K562 (cell line): ENCODE data around the gene SNX10. TPM values are rescaled to one million over a fixed set of nuclear protein-coding genes. Genes with fewer than 3 reads are reported as not detected.

Source experiments
- ATAC-seq: fragments of 200-7000 bp; cut with Tn5 transposase; 3 replicates; pipeline ENCODE4 v1.9.1; 2020; ENCODE audit warnings: moderate library complexity
- BruUV-seq: library from RNA; stranded (reverse); fragments of 400-500 nt; replicated peaks from 2 replicates; lab custom pipeline; 2021; lab: Mats Ljungman, UMichigan
- CTCF ChIA-PET: fragments of 300-600 bp; formaldehyde crosslinking; extraction: SDS; loops from one replicate; lab custom pipeline; 2021; ENCODE audit warnings: low intra/inter-chr PET ratio; lab: Yijun Ruan, JAX
- POLR2A ChIA-PET: fragments of 300-600, 350-650 bp; sonication (Branson Sonifier 250); formaldehyde crosslinking; extraction: SDS; loops from one replicate; lab custom pipeline; 2021; ENCODE audit warnings: antibody characterized with exemption, inconsistent platforms; lab: Yijun Ruan, JAX
- DNase-seq, 4 experiments: peaks; one replicate each; pipeline versions ENCODE4 v3.0.0 to v3.0.0-alpha.2; 2011 to 2018; ENCODE audit warnings: low spot score in 3 of 4, mixed read lengths in 3 of 4; ENCODE audit errors: extremely low read depth in 1 of 4
- FAIRE-seq: peaks from 2 replicates; lab custom pipeline; 2011; peaks lifted over from hg19 to GRCh38; lab: Jason Lieb, UNC
- H2AFZ ChIP-seq: 2 replicates; pipeline ENCODE4 v1.6.0; 2011; ENCODE audit warnings: low read depth, low read length, control low read depth, inconsistent platforms
- H3K27ac ChIP-seq: fragments of 200-600 bp; 3 replicates; pipeline ENCODE4 v1.8.0; 2011; ENCODE audit warnings: low read depth, mild to moderate bottlenecking, control low read depth, inconsistent platforms, low read length, moderate library complexity, mixed read lengths; ENCODE audit errors: extremely low read depth
- H3K27me3 ChIP-seq, 2 experiments: fragments of 300-600 bp in 1 of 2; 2 replicates in 1 of 2; 3 replicates in 1 of 2; pipeline versions ENCODE4 v1.6.0 to v1.8.0; 2011; ENCODE audit warnings: inconsistent platforms in 2 of 2, low read length in 2 of 2, mild to moderate bottlenecking in 1 of 2, mixed read lengths in 1 of 2, moderate library complexity in 1 of 2; ENCODE audit not compliant: control insufficient read depth in 2 of 2, insufficient read depth in 2 of 2
- H3K36me3 ChIP-seq: fragments of 300-600 bp; 3 replicates; pipeline ENCODE4 v1.8.0; 2011; ENCODE audit warnings: mild to moderate bottlenecking, low read length, inconsistent platforms; ENCODE audit not compliant: control insufficient read depth, insufficient read depth
- H3K4me1 ChIP-seq, 2 experiments: fragments of 200-600 bp in 1 of 2; replicated peaks in 1 of 2; 2 replicates in 1 of 2; 3 replicates in 1 of 2; pipeline versions ENCODE4 v1.5.1 to v1.8.0; 2011; ENCODE audit warnings: inconsistent platforms in 2 of 2, low read length in 2 of 2, mild to moderate bottlenecking in 1 of 2, mixed read lengths in 1 of 2, moderate library complexity in 1 of 2; ENCODE audit not compliant: control insufficient read depth in 2 of 2, insufficient read depth in 2 of 2
- H3K4me2 ChIP-seq: 2 replicates; pipeline ENCODE4 v1.6.1; 2011; ENCODE audit warnings: low read length, control low read depth, inconsistent platforms, mixed read lengths; ENCODE audit not compliant: insufficient read depth
- H3K4me3 ChIP-seq: fragments of 200-600 bp; sonication (generic), shearing (Covaris generic); 2 replicates; pipeline ENCODE4 v1.5.1; 2016; ENCODE audit warnings: control low read depth, inconsistent platforms
- H3K79me2 ChIP-seq: fragments of 200-600 bp; 3 replicates; pipeline ENCODE4 v1.8.0; 2011; ENCODE audit warnings: low read length, inconsistent platforms; ENCODE audit not compliant: control insufficient read depth, insufficient read depth
- H3K9ac ChIP-seq, 2 experiments: 2 replicates each; pipeline versions ENCODE4 v1.6.0 to v1.6.1; 2011; ENCODE audit warnings: low read depth in 2 of 2, low read length in 2 of 2, control low read depth in 1 of 2, inconsistent platforms in 1 of 2, mild to moderate bottlenecking in 1 of 2, mixed read lengths in 1 of 2; ENCODE audit not compliant: insufficient read depth in 1 of 2
- H3K9me1 ChIP-seq: one replicate; pipeline ENCODE4 v1.6.0; 2011; ENCODE audit warnings: inconsistent platforms, mild to moderate bottlenecking, low read length, moderate library complexity; ENCODE audit not compliant: control insufficient read depth, insufficient read depth
- H3K9me3 ChIP-seq: replicated peaks from 2 replicates; pipeline ENCODE4 v1.5.1; 2011; ENCODE audit warnings: low read depth, low read length, inconsistent platforms; ENCODE audit not compliant: control insufficient read depth, insufficient read depth
- H4K20me1 ChIP-seq: replicated peaks from 2 replicates; pipeline ENCODE4 v1.6.1; 2011; ENCODE audit warnings: low read length, inconsistent platforms, mixed read lengths; ENCODE audit not compliant: control insufficient read depth, insufficient read depth
- FOXA3 ChIP-seq, 2 experiments: fragments of 450-650 bp in 1 of 2; sonication (generic) in 1 of 2; formaldehyde crosslinking; IDR thresholded peaks in 1 of 2; conservative IDR thresholded peaks in 1 of 2; 2 replicates each; pipeline versions ENCODE4 v1.4.0 to v1.8.0; 2020 to 2022; ENCODE audit warnings: mild to moderate bottlenecking in 2 of 2, missing genetic modification reagents in 1 of 2
- GTF2B ChIP-seq: IDR thresholded peaks from 2 replicates; pipeline ENCODE4 v1.6.1; 2011; ENCODE audit not compliant: insufficient read length; ENCODE audit errors: extremely low read depth
- KLF6 ChIP-seq: fragments of 250-450 bp; sonication (Bioruptor Pico); IDR thresholded peaks from 2 replicates; pipeline ENCODE4 v1.4.0; 2020; ENCODE audit warnings: mild to moderate bottlenecking, moderate library complexity, borderline replicate concordance
- THAP12 ChIP-seq: fragments of 250-450 bp; sonication (Bioruptor Pico); IDR thresholded peaks from 2 replicates; pipeline ENCODE4 v1.9.0; 2021; ENCODE audit warnings: mild to moderate bottlenecking, inconsistent platforms
- THAP7 ChIP-seq: fragments of 250-450 bp; sonication (Bioruptor Pico); IDR thresholded peaks from 2 replicates; pipeline ENCODE4 v1.5.0; 2021
- ZBTB12 ChIP-seq: fragments of 250-450 bp; sonication (Bioruptor Pico); IDR thresholded peaks from 2 replicates; pipeline ENCODE4 v1.4.0; 2020
- ZNF324 ChIP-seq: fragments of 250-450 bp; sonication (Bioruptor Pico); IDR thresholded peaks from 2 replicates; pipeline ENCODE4 v1.4.0; 2020; ENCODE audit warnings: mild to moderate bottlenecking
- ZNF707 ChIP-seq: fragments of 250-450 bp; sonication (Bioruptor Pico); conservative IDR thresholded peaks from 2 replicates; pipeline ENCODE4 v1.8.0; 2022; ENCODE audit warnings: inconsistent platforms, mild to moderate bottlenecking, moderate library complexity
- ZSCAN29 ChIP-seq: fragments of 450-650 bp; IDR thresholded peaks from 2 replicates; pipeline ENCODE4 v1.6.1; 2017
- WGBS: fragments of 100-300 bp; shearing (Covaris generic); methylation state at CpG from one replicate; pipeline ENCODE4 v1.1.6; 2016; ENCODE audit warnings: low coverage, mixed read lengths; ENCODE audit not compliant: insufficient coverage; ENCODE audit errors: missing lambda C conversion rate; 5-methylcytosine and 5-hydroxymethylcytosine counted together
- in situ Hi-C: fragments of 300-500 bp; cut with MboI; formaldehyde crosslinking; loops from 4 replicates; pipeline ENCODE4 v1.15.0; 2018; ENCODE audit warnings: inconsistent platforms, mixed read lengths
- intact Hi-C: fragments of 100-400 bp; cut with micrococcal nuclease; formaldehyde crosslinking; loops from 2 replicates; pipeline ENCODE4 v1.14.2; 2022
- polyA plus RNA-seq, 8 experiments: library from polyadenylated mRNA; depleted of rRNA in 4 of 8; stranded (reverse) in 5 of 8; unstranded in 3 of 8; fragments of >200 nt; fragmentation: Nextera tagmentation in 2 of 8; fragmentation: Illumina TruSeq in 1 of 8; extraction: Ambion mirVana in 2 of 8; extraction: Trizol in 1 of 8; gene quantifications; 2 replicates each; pipeline versions ENCODE4 v1.2.1 to v1.2.3, GENCODE V29; 2011 to 2014; ENCODE audit warnings: inconsistent platforms in 1 of 8, missing spikeins in 1 of 8
- total RNA-seq, 7 experiments: library from RNA; depleted of rRNA in 6 of 7; stranded (reverse); fragments of >200 nt in 6 of 7; fragmentation: Illumina TruSeq in 2 of 7; extraction: Trizol in 2 of 7; gene quantifications; 2 replicates each; pipeline versions ENCODE4 v1.2.1 to v1.2.3, GENCODE V29; 2011 to 2021; ENCODE audit warnings: low replicate concordance in 1 of 7

The SNX10 gene
- total and polyA plus RNA-seq, 9 of the 15 experiments (the other 6 are each of a cell fraction or from before 2014, with no cell fraction given), result 6.9 to 16.5 (median 11.5) TPM

- no peak for TF ChIP-seq FOXA3 (CRISPR knock-in tag; conservative IDR thresholded peaks at IDR 0.05 in 1 of 2, IDR thresholded peaks at IDR 0.05 in 1 of 2)
- TF ChIP-seq THAP12 (CRISPR knock-in tag), result no peak
- TF ChIP-seq GTF2B, result no peak
- TF ChIP-seq ZBTB12 (CRISPR knock-in tag), result no peak
- no peak for TF ChIP-seq ZNF324 (CRISPR knock-in tag)
Measured at GRCh38 chr7:26360650-26361049, 69.0 kb downstream of the SNX10 start (continued).

GRCh38 chr7:26361637-26362036, 70.0 kb downstream of the SNX10 start:
- Histone ChIP-seq H3K27ac (no peak overlapping the region), H3K9me1 (no peaks in the 10 kb centered on the region), H3K4me1 (no peaks in the 10 kb centered on the region; a peak in 1 of 5 replicates), H3K27me3 (no peaks in the 10 kb centered on the region), H3K9me3 (no peaks in the 10 kb centered on the region), H4K20me1 (peaks cover 3% of the 10 kb centered on the region; the same call in 1 of the 2 replicates), H3K4me2 (no peak overlapping the region), H3K36me3 (peaks cover 8% of the 10 kb centered on the region; the same call in 2 of the 3 replicates), H3K4me3 (no peak overlapping the region), H3K9ac (no peak overlapping the region), H2AFZ (no peak overlapping the region), H3K79me2 (no peaks in the 10 kb centered on the region)
- WGBS, result 21% methylated on average over 3 of the region's 3 CpGs
- CTCF ChIA-PET, result interaction anchor here (0.6 to 0.7 kb wide), 2 partner anchors 10 to 460 kb away, joined by 3 read pairs; no protein-coding TSS in a partner anchor
- no peak for ATAC-seq
- no peak for FAIRE-seq
- intact Hi-C loops (loop anchor here (10.0 kb wide), 1 partner anchor 507 kb away; no protein-coding TSS in a partner anchor), in situ Hi-C loops (no loop called here)
- BruUV-seq, result no TSS peak
- POLR2A ChIA-PET, result no interaction called here
- no peak for DNase-seq
- no peak for TF ChIP-seq THAP7 (CRISPR knock-in tag)
- TF ChIP-seq KLF6 (CRISPR knock-in tag), result no peak
- TF ChIP-seq ZNF707 (CRISPR knock-in tag), result no peak
- TF ChIP-seq ZSCAN29, result no peak
